GM21576 (cell line): ENCODE data around the gene GJA3.

ENCODE experiments used
- ATAC-seq: cut with Tn5 transposase; IDR thresholded peaks from one replicate; pipeline ENCODE4 v1.9.1; 2021; ENCODE audit warnings: mild to moderate bottlenecking, moderate library complexity; ENCODE audit not compliant: unreplicated experiment

Gene GJA3

GRCh38 chr13:20090349-20090748 lies 70.5 kb downstream of the GJA3 start:
- no peak for ATAC-seq
